ENCODE measurements around the gene UBAP1. TPM values are rescaled to one million over a fixed set of nuclear protein-coding genes. Genes with fewer than 3 reads are reported as not detected.

The UBAP1 gene
- total and polyA plus RNA-seq, 4 donors = 32.3 to 74.1 (median 51.6) TPM

- Histone ChIP-seq H3K27ac (ENCODE audit: low read depth, low read length) (peak overlapping the region; percentile 52), H3K4me3 (ENCODE audit: low read depth, low read length) (no peak overlapping the region), H3K9me3 (ENCODE audit: control insufficient read depth, insufficient read depth, low read length) (no peaks in the 10 kb centered on the region), H3K27me3 (ENCODE audit: control insufficient read depth, insufficient read depth, low read length) (no peaks in the 10 kb centered on the region), H3K4me1 (ENCODE audit: control insufficient read depth, insufficient read depth, low read length) (peaks cover 63% of the 10 kb centered on the region), H3K36me3 (ENCODE audit: control insufficient read depth, insufficient read depth, low read length) (peaks cover 70% of the 10 kb centered on the region)
- DNase-seq (ENCODE audit: low read depth in 4 of 6, low spot score in 6 of 6) = peak in 2 of 6 donors; percentile 47
- WGBS (ENCODE audit: insufficient coverage) = 53% methylated on average over 13 of the region's 16 CpGs
These were observed 75.5 kb downstream of the UBAP1 start for GRCh38 chr9:34254141-34254913.

- Histone ChIP-seq H3K36me3 (ENCODE audit: control insufficient read depth, insufficient read depth, low read length) (peaks cover 62% of the 10 kb centered on the region), H3K4me1 (ENCODE audit: control insufficient read depth, insufficient read depth, low read length) (peaks cover 63% of the 10 kb centered on the region), H3K27me3 (ENCODE audit: control insufficient read depth, insufficient read depth, low read length) (no peaks in the 10 kb centered on the region), H3K4me3 (ENCODE audit: low read depth, low read length) (no peak overlapping the region), H3K9me3 (ENCODE audit: control insufficient read depth, insufficient read depth, low read length) (no peaks in the 10 kb centered on the region), H3K27ac (ENCODE audit: low read depth, low read length) (peak overlapping the region; percentile 52)
- 73% methylated on average over 6 of the region's 10 CpGs for WGBS (ENCODE audit: insufficient coverage)
- DNase-seq (ENCODE audit: low read depth in 4 of 6, low spot score in 6 of 6) = no peak
These were observed 76.4 kb downstream of the UBAP1 start for GRCh38 chr9:34254966-34255825.

- H3K36me3 ChIP-seq (ENCODE audit: control insufficient read depth, insufficient read depth, low read length) = peaks cover 55% of the 10 kb centered on the region
- peaks cover 58% of the 10 kb centered on the region for H3K4me1 ChIP-seq (ENCODE audit: control insufficient read depth, insufficient read depth, low read length)
- H3K4me3 ChIP-seq (ENCODE audit: low read depth, low read length) = no peak overlapping the region
- H3K27me3 ChIP-seq (ENCODE audit: control insufficient read depth, insufficient read depth, low read length) = no peaks in the 10 kb centered on the region
- peak in 1 of 6 donors; percentile 53 for DNase-seq (ENCODE audit: low read depth in 4 of 6, low spot score in 6 of 6)
- H3K27ac ChIP-seq (ENCODE audit: low read depth, low read length) = no peak overlapping the region
- no peaks in the 10 kb centered on the region for H3K9me3 ChIP-seq (ENCODE audit: control insufficient read depth, insufficient read depth, low read length)
- 85% methylated on average over 6 of the region's 6 CpGs for WGBS (ENCODE audit: insufficient coverage)
These were observed 77.3 kb downstream of the UBAP1 start for GRCh38 chr9:34256104-34256503.

- Histone ChIP-seq H3K27ac (ENCODE audit: low read depth, low read length) (peak overlapping the region; percentile 61), H3K27me3 (ENCODE audit: control insufficient read depth, insufficient read depth, low read length) (no peaks in the 10 kb centered on the region), H3K4me3 (ENCODE audit: low read depth, low read length) (no peak overlapping the region), H3K36me3 (ENCODE audit: control insufficient read depth, insufficient read depth, low read length) (peaks cover 45% of the 10 kb centered on the region), H3K4me1 (ENCODE audit: control insufficient read depth, insufficient read depth, low read length) (peaks cover 48% of the 10 kb centered on the region), H3K9me3 (ENCODE audit: control insufficient read depth, insufficient read depth, low read length) (no peaks in the 10 kb centered on the region)
- DNase-seq (ENCODE audit: low read depth in 4 of 6, low spot score in 6 of 6) = peak in 1 of 6 donors; percentile 50
- 86% methylated on average over 11 of the region's 11 CpGs for WGBS (ENCODE audit: insufficient coverage)
These were observed 78.2 kb downstream of the UBAP1 start for GRCh38 chr9:34256987-34257585.

- no peaks in the 10 kb centered on the region for H3K9me3 ChIP-seq (ENCODE audit: control insufficient read depth, insufficient read depth, low read length)
- no peak overlapping the region for H3K4me3 ChIP-seq (ENCODE audit: low read depth, low read length)
- H3K4me1 ChIP-seq (ENCODE audit: control insufficient read depth, insufficient read depth, low read length) = peaks cover 30% of the 10 kb centered on the region
- H3K36me3 ChIP-seq (ENCODE audit: control insufficient read depth, insufficient read depth, low read length) = peaks cover 41% of the 10 kb centered on the region
- no peak for DNase-seq (ENCODE audit: low read depth in 4 of 6, low spot score in 6 of 6)
- WGBS (ENCODE audit: insufficient coverage) = 100% methylated on average over 10 of the region's 10 CpGs
- no peaks in the 10 kb centered on the region for H3K27me3 ChIP-seq (ENCODE audit: control insufficient read depth, insufficient read depth, low read length)
- no peak overlapping the region for H3K27ac ChIP-seq (ENCODE audit: low read depth, low read length)
These were observed 80.5 kb downstream of the UBAP1 start for GRCh38 chr9:34259315-34259714.

- H3K27me3 ChIP-seq (ENCODE audit: control insufficient read depth, insufficient read depth, low read length) = no peaks in the 10 kb centered on the region
- no peaks in the 10 kb centered on the region for H3K4me1 ChIP-seq (ENCODE audit: control insufficient read depth, insufficient read depth, low read length)
- 86% methylated on average over 2 of the region's 3 CpGs for WGBS (ENCODE audit: insufficient coverage)
- H3K9me3 ChIP-seq (ENCODE audit: control insufficient read depth, insufficient read depth, low read length) = no peaks in the 10 kb centered on the region
- no peak overlapping the region for H3K27ac ChIP-seq (ENCODE audit: low read depth, low read length)
- DNase-seq (ENCODE audit: low read depth in 4 of 6, low spot score in 6 of 6) = no peak
- H3K4me3 ChIP-seq (ENCODE audit: low read depth, low read length) = no peak overlapping the region
- H3K36me3 ChIP-seq (ENCODE audit: control insufficient read depth, insufficient read depth, low read length) = peaks cover 12% of the 10 kb centered on the region
These were observed 84.1 kb downstream of the UBAP1 start for GRCh38 chr9:34262971-34263370.

- no peaks in the 10 kb centered on the region for H3K27me3 ChIP-seq (ENCODE audit: control insufficient read depth, insufficient read depth, low read length)
- no peak for DNase-seq (ENCODE audit: low read depth in 4 of 6, low spot score in 6 of 6)
- WGBS (ENCODE audit: insufficient coverage) = no CpG with 5 or more reads among the region's 1 CpG
- no peaks in the 10 kb centered on the region for H3K9me3 ChIP-seq (ENCODE audit: control insufficient read depth, insufficient read depth, low read length)
- no peaks in the 10 kb centered on the region for H3K36me3 ChIP-seq (ENCODE audit: control insufficient read depth, insufficient read depth, low read length)
- no peaks in the 10 kb centered on the region for H3K4me1 ChIP-seq (ENCODE audit: control insufficient read depth, insufficient read depth, low read length)
- H3K27ac ChIP-seq (ENCODE audit: low read depth, low read length) = no peak overlapping the region
- no peak overlapping the region for H3K4me3 ChIP-seq (ENCODE audit: low read depth, low read length)
These were observed 88.8 kb downstream of the UBAP1 start for GRCh38 chr9:34267660-34268059.

- no peaks in the 10 kb centered on the region for H3K27me3 ChIP-seq (ENCODE audit: control insufficient read depth, insufficient read depth, low read length)
- H3K4me1 ChIP-seq (ENCODE audit: control insufficient read depth, insufficient read depth, low read length) = no peaks in the 10 kb centered on the region
- WGBS (ENCODE audit: insufficient coverage) = 52% methylated on average over 2 of the region's 5 CpGs
- no peaks in the 10 kb centered on the region for H3K9me3 ChIP-seq (ENCODE audit: control insufficient read depth, insufficient read depth, low read length)
- no peak overlapping the region for H3K27ac ChIP-seq (ENCODE audit: low read depth, low read length)
- peak in 3 of 6 donors; percentile 20 to 65 (median 42) for DNase-seq (ENCODE audit: low read depth in 4 of 6, low spot score in 6 of 6)
- H3K4me3 ChIP-seq (ENCODE audit: low read depth, low read length) = no peak overlapping the region
- H3K36me3 ChIP-seq (ENCODE audit: control insufficient read depth, insufficient read depth, low read length) = no peaks in the 10 kb centered on the region
These were observed 92.6 kb downstream of the UBAP1 start for GRCh38 chr9:34271265-34272006.

GRCh38 chr9:34272101-34272541 lies 93.3 kb downstream of the UBAP1 start:
- DNase-seq (ENCODE audit: low read depth in 4 of 6, low spot score in 6 of 6) = peak in 1 of 6 donors; percentile 63
- Histone ChIP-seq H3K36me3 (ENCODE audit: control insufficient read depth, insufficient read depth, low read length) (no peaks in the 10 kb centered on the region), H3K9me3 (ENCODE audit: control insufficient read depth, insufficient read depth, low read length) (no peaks in the 10 kb centered on the region), H3K27ac (ENCODE audit: low read depth, low read length) (no peak overlapping the region), H3K27me3 (ENCODE audit: control insufficient read depth, insufficient read depth, low read length) (no peaks in the 10 kb centered on the region), H3K4me1 (ENCODE audit: control insufficient read depth, insufficient read depth, low read length) (no peaks in the 10 kb centered on the region), H3K4me3 (ENCODE audit: low read depth, low read length) (no peak overlapping the region)
- WGBS (ENCODE audit: insufficient coverage) = 40% methylated on average over 1 of the region's 3 CpGs

Data from spinal cord (tissue), 10 donors.